ENCODE data around the gene FANCB.

FANCB gene

DNA sequence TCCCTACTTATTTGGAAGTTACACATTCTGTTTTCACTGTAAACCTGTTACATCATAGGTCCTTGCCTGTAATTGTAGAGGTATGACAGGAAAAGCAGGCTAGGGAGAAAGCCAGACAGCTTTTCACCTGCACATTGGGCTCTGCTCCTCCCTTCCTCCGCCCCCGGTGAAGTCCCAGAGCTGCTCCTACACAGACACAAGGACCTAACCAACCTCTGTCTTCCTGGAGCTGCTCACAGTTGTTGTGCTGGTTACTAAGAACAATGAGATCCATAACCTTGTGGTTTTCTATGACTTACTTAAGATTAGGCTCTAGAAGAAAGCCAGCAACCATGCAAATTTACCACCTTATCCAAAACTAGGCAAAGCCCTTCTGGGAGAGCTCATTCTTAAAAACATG, 40.4 kb upstream of the FANCB start:
- no peak for DNase-seq (ENCODE audit: low spot score)
- POLR2A ChIA-PET (ENCODE audit: low non-redundant PET), result no interaction called here
- TF ChIP-seq, protein P1, sequence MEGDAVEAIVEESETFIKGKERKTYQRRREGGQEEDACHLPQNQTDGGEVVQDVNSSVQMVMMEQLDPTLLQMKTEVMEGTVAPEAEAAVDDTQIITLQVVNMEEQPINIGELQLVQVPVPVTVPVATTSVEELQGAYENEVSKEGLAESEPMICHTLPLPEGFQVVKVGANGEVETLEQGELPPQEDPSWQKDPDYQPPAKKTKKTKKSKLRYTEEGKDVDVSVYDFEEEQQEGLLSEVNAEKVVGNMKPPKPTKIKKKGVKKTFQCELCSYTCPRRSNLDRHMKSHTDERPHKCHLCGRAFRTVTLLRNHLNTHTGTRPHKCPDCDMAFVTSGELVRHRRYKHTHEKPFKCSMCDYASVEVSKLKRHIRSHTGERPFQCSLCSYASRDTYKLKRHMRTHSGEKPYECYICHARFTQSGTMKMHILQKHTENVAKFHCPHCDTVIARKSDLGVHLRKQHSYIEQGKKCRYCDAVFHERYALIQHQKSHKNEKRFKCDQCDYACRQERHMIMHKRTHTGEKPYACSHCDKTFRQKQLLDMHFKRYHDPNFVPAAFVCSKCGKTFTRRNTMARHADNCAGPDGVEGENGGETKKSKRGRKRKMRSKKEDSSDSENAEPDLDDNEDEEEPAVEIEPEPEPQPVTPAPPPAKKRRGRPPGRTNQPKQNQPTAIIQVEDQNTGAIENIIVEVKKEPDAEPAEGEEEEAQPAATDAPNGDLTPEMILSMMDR (conservative IDR thresholded peaks at IDR 0.05; ENCODE audit: low read depth), result no peak
- CTCF ChIA-PET, result interaction anchor here (0.6 kb wide), 1 partner anchor 675 kb away, joined by 3 read pairs; no protein-coding TSS in a partner anchor
- no peak overlapping the region for H3K27ac ChIP-seq

DNA sequence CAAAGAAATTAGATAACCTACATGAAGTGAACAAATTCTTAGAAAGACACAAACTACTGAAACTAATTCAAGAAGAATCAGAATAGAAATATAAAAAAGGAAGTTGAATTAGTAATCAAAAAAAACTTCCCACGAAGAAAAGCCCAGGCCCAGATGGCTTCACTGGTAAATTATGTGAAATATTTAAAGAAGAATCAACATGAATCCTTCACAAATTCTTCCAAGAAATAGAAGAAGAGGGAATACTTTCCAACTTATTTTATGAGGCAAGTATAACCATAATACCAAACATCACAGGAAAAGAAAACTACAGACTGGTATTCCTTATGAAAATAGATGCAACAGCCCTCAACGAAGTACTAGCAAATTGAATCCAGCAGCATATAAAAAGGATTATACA, 31.0 kb upstream of the FANCB start:
- POLR2A ChIA-PET (ENCODE audit: low non-redundant PET), result no interaction called here
- CTCF ChIA-PET, result interaction anchor here (0.6 kb wide), 1 partner anchor 34 kb away, joined by 3 read pairs; no protein-coding TSS in a partner anchor
- no peak for DNase-seq (ENCODE audit: low spot score)
- TF ChIP-seq, protein P1 (conservative IDR thresholded peaks at IDR 0.05; ENCODE audit: low read depth), result no peak
- no peak overlapping the region for H3K27ac ChIP-seq

DNA sequence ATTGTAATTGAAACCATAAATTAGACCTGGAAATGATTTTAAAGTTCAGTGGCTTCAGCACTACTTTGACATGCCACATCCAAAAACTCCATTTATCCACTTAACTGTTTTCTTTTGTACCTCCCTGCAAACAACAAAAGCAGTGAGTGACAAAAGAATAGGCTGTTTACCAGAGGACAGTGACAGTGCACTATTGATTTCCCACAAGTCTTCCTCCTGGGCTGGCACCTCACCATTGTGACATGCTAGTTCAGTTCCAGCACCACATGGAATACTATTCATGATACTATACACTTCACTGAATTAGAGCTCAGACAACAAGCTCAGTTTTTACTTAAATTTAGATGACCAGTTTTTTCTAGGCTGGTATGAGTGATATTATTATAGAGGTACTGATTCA, 29.7 kb upstream of the FANCB start:
- TF ChIP-seq, protein P1 (conservative IDR thresholded peaks at IDR 0.05; ENCODE audit: low read depth), result no peak
- ChIA-PET POLR2A (ENCODE audit: low non-redundant PET) (no interaction called here), CTCF (no interaction called here)
- H3K27ac ChIP-seq, result no peak overlapping the region
- no peak for DNase-seq (ENCODE audit: low spot score)

DNA sequence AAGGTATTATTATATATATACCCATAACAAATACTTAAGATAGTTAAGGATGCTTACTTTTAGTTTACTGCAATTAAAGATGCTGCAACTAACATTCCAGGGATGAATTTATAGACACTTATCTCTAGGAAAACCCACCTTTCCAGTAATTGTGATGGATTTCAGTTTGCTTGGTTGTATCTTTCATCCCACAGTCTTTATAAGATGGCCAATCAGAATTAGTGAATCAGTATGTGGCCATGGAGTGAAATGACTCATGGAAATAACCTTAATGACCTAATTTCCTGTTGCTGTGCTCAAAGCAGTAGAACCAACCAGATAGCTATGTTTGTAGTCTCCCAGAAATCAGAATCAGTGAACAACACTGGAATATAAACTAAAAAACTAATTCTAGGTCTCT, 26.7 kb upstream of the FANCB start:
- TF ChIP-seq, protein P1 (conservative IDR thresholded peaks at IDR 0.05; ENCODE audit: low read depth), result no peak
- peak; percentile 50 for DNase-seq (ENCODE audit: low spot score)
- CTCF ChIA-PET, result no interaction called here
- no peak overlapping the region for H3K27ac ChIP-seq
- POLR2A ChIA-PET (ENCODE audit: low non-redundant PET), result no interaction called here

DNA sequence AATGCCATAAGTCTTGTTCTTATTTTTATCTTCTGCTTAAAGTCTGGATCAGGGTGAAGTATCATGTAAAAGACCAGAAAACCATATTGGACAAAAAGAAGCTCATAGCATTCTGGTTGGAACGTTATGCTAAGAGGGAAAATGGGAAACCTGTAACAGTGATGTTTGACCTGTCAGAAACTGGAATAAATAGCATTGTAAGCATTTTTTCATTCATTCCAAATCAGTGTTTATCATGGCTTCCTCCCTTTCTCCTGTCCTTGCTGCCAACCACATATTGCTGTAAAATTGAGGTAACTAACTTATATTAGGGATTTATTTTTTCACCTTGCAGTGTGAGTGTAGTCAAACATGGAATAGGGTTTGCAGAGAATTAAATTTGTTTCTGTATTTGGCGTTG, 24.2 kb upstream of the FANCB start:
- H3K27ac ChIP-seq, result no peak overlapping the region
- TF ChIP-seq, protein P1 (conservative IDR thresholded peaks at IDR 0.05; ENCODE audit: low read depth), result no peak
- no peak for DNase-seq (ENCODE audit: low spot score)
- ChIA-PET POLR2A (ENCODE audit: low non-redundant PET) (no interaction called here), CTCF (no interaction called here)

DNA sequence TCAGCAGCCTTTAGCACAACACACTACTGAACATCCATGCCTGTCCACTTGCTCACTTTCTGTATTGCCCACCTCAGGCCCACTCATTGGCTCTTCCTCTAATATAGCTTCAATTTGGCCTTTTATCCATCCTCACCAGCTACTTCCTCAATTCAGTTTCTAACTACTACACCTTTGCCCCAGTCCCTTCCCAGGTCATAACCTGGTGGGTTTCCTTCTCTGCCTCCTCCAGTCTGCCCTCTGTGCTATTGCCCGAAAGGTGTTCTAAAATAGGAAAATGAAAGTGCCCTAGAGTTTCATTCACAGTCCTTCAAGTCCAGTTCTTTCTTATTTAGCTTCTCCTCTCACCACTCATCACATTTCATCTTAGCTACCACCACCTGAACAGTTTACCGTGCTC, 23.4 kb upstream of the FANCB start:
- ChIA-PET CTCF (no interaction called here), POLR2A (ENCODE audit: low non-redundant PET) (no interaction called here)
- H3K27ac ChIP-seq, result no peak overlapping the region
- TF ChIP-seq, protein P1 (conservative IDR thresholded peaks at IDR 0.05; ENCODE audit: low read depth), result no peak
- no peak for DNase-seq (ENCODE audit: low spot score)

DNA sequence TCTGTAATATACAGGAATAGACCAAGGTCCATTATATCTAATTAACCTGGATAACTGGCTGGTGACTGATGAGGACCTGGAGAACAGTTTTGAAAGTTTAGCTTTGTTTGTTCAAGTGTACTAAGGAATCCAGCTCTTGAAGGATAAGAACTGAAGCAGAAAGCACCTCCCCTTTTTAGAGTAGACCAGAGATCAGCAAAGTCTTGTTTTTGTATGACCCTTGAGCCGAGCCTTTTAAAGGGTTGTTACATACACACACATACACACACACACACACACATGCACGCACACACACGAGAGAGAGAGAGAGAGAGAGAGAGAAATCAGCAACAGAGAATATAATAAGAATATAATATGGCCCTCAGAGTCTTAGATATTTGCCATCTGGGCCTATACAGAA, 13.4 kb upstream of the FANCB start:
- TF ChIP-seq, protein P1 (conservative IDR thresholded peaks at IDR 0.05; ENCODE audit: low read depth), result no peak
- no peak for DNase-seq (ENCODE audit: low spot score)
- ChIA-PET POLR2A (ENCODE audit: low non-redundant PET) (no interaction called here), CTCF (no interaction called here)
- no peak overlapping the region for H3K27ac ChIP-seq
